ENCODE data around the gene ZNF776.

The ZNF776 gene

GRCh38 chr19:57746580-57747471 is at the start of gene ZNF776:
ZNF776 (plus strand) TSS chr19:57746815; CDS start chr19:57747059, 244 bp downstream.
- Mint-ChIP-seq H3K27me3 (ENCODE audit: low read depth, poor library complexity) (peaks cover 10% of the 10 kb centered on the region), H3K4me3 (peak within 1 kb of the TSS; percentile 95), H3K27ac (peak within 1 kb of the TSS; percentile 97), H3K9me3 (peaks cover 69% of the 10 kb centered on the region), H3K4me1 (peaks cover 23% of the 10 kb centered on the region), H3K36me3 (ENCODE audit: low read depth) (peaks cover 59% of the 10 kb centered on the region)
- TF ChIP-seq CTCF (IDR thresholded peaks at IDR 0.05) = no peak
- peak; percentile 73 for DNase-seq

DNA sequence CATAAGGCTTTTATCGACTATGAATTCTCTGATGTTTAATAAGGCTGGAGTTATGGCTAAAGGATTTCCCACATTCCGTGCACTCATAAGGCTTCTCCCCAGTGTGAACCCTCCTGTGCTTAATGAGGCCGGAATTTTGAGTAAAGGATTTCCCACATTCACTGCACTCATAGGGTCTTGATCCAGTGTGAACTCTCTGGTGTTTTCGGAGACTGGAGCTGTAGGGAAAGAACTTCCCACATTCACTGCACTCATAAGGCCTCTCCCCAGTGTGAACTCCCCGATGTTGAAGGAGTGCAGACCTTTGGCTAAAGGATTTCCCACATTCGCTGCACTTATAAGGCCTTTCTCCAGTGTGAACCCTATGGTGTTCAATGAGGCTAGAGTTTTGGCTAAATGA is 45.0 kb upstream of the ZNF776 start:
- no peaks in the 10 kb centered on the region for H3K27me3 Mint-ChIP-seq (ENCODE audit: low read depth, poor library complexity)
- DNase-seq = no peak
- H3K9me3 Mint-ChIP-seq = peaks cover 99% of the 10 kb centered on the region
- H3K27ac Mint-ChIP-seq = no peak overlapping the region
- no peaks in the 10 kb centered on the region for H3K4me1 Mint-ChIP-seq
- TF ChIP-seq CTCF (IDR thresholded peaks at IDR 0.05) = no peak
- H3K4me3 Mint-ChIP-seq = no peak overlapping the region
- H3K36me3 Mint-ChIP-seq (ENCODE audit: low read depth) = peaks cover 100% of the 10 kb centered on the region

DNA sequence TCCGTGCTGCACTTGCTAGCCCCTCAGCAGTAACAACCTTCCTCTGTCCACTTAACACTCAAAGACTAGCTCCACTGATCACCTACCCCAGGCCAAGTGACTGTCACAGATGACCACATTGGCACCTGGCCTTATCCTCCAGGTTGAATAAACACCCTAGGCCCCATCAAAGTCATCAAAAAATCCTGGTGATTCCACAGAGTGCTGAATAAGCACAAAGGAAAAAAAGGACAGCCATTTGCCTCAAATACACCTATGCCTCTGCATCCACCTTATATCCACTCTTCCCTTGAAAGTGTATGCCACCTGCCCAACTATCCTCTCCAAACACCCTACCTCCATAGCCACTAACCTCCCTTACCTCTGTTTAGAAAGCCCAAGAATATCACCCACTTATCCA is 40.3 kb upstream of the ZNF776 start:
- Mint-ChIP-seq H3K9me3 (peaks cover 95% of the 10 kb centered on the region), H3K36me3 (ENCODE audit: low read depth) (peaks cover 89% of the 10 kb centered on the region), H3K27ac (no peak overlapping the region), H3K4me3 (peak overlapping the region; percentile 41), H3K27me3 (ENCODE audit: low read depth, poor library complexity) (peaks cover 10% of the 10 kb centered on the region), H3K4me1 (peaks cover 10% of the 10 kb centered on the region)
- DNase-seq = no peak
- no peak for TF ChIP-seq CTCF (IDR thresholded peaks at IDR 0.05)

- Mint-ChIP-seq H3K4me1 (peaks cover 10% of the 10 kb centered on the region), H3K4me3 (peak within 1 kb of the TSS; percentile 95), H3K27ac (peak within 1 kb of the TSS; percentile 45), H3K36me3 (ENCODE audit: low read depth) (peaks cover 84% of the 10 kb centered on the region), H3K27me3 (ENCODE audit: low read depth, poor library complexity) (peaks cover 10% of the 10 kb centered on the region), H3K9me3 (peaks cover 90% of the 10 kb centered on the region)
- no peak for TF ChIP-seq CTCF (IDR thresholded peaks at IDR 0.05)
- peak; percentile 30 for DNase-seq
Observed at GRCh38 chr19:57708641-57709361, 37.8 kb upstream of the ZNF776 start, which contains the start of gene ZNF154. ZNF154 (minus strand) TSS chr19:57709204; CDS start chr19:57708971, 233 bp downstream.

DNA sequence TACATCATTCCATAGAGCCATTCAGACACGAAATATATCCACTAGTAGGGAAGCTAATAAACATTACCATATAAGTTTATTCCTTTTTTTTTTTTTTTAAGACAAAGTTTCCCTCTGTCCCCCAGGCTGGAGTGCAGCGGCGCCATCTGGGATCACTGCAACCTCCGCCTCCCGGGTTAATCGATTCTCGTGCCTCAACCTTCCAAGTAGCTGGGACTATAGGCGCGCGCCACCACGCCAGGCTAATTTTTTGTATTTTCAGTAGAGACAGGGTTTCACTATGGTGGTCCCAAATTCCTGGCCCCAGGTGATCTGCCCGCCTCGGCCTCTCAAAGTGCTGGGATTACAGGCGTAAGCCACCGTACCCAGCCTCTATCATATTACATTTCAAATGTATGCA is 37.0 kb upstream of the ZNF776 start:
- Mint-ChIP-seq H3K27me3 (ENCODE audit: low read depth, poor library complexity) (peaks cover 10% of the 10 kb centered on the region), H3K27ac (no peak overlapping the region), H3K36me3 (ENCODE audit: low read depth) (peaks cover 84% of the 10 kb centered on the region), H3K4me1 (peaks cover 10% of the 10 kb centered on the region), H3K9me3 (peaks cover 90% of the 10 kb centered on the region), H3K4me3 (peak overlapping the region; percentile 95)
- no peak for DNase-seq
- no peak for TF ChIP-seq CTCF (IDR thresholded peaks at IDR 0.05)
